Ramos (cell line): ENCODE results near the gene CORO2B.

Source experiments
- in situ Hi-C: fragments of 300-500 bp; cut with MboI; formaldehyde crosslinking; loops from one replicate; pipeline ENCODE4 v1.14.3; 2022; ENCODE audit warnings: low sequenced_read_pairs; ENCODE audit not compliant: unreplicated experiment

Gene CORO2B

DNA sequence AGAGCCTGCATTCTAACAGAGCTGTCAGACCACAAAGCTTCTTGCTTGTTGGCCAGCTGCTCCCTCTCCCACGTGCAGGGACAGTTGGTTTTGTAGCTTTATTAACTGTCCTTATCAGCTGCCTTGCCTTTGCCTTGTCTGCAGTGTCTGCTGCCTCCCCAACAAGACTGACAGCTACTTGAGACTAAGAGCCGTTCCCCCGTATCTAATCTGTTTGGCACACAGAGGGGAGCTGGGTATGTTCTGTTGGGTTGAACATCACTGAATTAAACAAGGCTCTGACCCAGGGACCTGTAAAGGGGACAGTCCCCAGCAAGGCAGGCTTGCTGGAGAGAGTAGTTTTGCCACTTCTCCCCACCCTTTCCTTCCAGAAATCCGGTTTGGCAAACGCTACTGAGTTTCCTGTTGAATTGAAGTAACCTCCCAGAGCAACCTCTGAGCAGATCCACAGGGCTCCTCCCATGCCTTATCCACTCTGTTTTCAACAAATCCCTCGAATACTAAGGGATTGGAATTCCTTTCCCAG is 125.8 kb downstream of the CORO2B start:
- in situ Hi-C loops: no loop called here

DNA sequence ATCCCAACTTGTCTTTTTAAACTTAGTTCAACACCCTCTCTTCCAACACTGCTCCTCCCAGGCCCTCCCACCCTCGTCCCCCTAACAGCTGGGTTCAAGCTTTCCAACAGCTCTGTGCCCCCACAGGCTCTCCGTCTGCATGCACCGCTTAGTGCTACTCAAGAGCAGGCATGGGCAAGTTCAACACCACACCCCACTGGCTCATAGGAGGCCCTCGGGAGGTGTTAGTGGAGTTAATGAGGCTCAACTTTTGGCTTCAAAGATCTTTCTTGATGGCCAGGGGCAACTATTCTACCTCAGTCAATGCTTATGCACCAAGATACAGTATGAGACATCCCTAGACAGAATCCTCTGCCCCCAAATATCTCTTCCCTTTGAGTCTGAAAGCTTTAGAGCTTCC is 127.5 kb downstream of the CORO2B start:
- in situ Hi-C loops: no loop called here

DNA sequence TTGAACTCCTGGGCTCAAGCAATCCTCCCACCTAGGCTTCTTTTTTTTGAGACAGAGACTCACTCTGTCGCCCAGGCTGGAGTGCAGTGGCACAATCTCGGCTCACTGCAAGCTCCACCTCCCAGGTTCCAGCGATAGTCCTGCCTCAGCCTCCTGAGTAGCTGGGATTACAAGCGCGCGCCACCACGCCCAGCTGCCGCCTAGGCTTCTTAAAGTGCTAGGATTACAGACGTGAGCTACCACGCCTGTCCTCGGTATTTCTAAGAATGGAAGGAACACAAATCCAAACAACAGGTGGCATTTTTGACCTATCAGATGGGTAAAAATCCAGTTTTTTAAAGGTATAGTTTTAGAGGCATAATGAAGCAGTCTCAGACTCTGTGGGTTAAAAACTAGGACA is 128.1 kb downstream of the CORO2B start:
- in situ Hi-C loops: no loop called here

DNA sequence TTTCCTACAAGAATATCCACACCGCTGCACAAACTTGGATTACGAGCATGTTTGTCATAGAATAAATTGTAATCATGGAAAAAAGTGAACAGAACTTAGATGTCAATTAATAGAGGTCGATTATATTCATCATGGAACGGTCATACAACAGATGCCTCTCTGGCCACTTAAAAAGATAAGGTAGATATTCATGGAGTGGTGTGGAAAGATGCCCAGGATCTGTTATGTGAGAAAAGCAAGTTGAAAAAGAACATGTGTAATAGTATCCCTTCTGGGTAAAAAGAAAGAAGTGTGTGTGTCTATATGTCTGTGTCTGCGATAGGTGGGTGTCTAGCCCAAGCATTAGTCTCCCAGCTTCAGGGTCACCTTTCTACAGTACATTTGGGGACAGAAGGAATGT is 128.6 kb downstream of the CORO2B start:
- in situ Hi-C loops: no loop called here

DNA sequence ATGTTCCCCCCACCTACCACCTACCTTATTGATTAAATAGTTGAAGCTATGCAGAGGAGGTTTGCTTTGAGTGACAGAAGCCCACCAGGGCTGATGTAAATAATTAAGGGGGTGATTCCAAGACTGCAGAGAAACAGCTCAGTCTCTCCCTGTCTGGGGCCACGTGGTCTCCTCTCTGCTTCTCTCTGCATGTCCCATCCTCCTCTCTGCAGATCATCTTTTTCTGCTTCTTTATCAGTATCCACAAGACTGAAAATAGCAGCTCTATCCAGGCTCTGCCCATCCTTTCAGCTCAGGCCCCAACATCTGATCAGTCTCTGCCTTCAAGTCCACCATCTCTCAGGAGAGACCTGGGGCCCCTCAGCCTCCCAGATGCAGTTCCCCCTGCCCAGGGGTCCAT is 131.1 kb downstream of the CORO2B start:
- in situ Hi-C loops: no loop called here

DNA sequence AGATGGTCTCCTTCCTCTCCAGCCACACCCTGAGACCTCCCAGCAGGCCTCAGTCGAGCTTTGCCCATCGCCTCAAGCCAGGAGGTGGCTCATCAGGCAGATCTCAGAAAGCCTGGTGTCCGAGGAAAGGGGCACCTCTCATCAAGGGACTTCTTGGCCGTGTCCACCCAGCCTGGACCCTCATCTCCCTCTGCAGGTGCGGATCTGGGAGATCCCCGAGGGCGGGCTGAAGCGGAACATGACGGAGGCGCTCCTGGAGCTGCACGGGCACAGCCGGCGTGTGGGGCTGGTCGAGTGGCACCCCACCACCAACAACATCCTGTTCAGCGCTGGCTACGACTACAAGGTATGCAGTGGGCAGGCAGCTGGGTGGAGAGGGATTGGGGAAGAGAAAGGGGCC is 131.7 kb downstream of the CORO2B start:
- in situ Hi-C loops: no loop called here

DNA sequence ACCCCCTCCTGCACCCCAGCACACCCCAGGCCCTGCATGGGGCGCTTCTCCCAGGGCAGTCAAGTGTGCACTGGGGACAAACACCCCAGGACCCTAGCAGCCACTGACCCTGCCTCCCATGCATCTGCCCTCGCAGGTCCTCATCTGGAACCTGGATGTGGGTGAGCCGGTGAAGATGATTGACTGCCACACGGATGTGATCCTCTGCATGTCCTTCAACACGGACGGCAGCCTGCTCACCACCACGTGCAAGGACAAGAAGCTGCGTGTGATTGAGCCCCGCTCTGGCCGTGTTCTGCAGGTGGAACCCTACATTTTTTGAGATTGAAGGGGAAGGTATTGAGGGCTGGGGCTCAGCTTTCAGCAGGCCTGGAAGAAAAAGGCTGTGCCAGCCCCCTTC is 132.6 kb downstream of the CORO2B start:
- in situ Hi-C loops: no loop called here

DNA sequence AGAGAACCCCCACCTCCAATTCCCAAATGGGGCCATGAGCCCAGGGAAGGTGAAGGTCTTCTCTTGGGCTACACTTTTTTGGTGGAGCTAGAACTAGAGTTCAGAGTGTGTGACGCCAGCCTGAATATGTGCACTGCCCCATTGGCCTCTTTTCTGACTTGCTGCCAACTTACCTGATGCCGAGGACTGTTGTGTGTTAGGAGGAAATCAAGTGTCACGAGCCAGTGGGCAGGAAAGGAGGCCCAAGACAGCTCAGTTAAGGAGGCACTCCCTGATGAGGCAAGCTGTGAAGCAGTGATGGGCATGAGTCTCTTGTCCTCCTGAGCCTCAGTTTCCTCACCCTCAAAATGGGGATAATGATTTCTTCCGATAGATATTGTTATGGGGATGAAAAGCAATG is 134.1 kb downstream of the CORO2B start:
- in situ Hi-C loops: no loop called here

DNA sequence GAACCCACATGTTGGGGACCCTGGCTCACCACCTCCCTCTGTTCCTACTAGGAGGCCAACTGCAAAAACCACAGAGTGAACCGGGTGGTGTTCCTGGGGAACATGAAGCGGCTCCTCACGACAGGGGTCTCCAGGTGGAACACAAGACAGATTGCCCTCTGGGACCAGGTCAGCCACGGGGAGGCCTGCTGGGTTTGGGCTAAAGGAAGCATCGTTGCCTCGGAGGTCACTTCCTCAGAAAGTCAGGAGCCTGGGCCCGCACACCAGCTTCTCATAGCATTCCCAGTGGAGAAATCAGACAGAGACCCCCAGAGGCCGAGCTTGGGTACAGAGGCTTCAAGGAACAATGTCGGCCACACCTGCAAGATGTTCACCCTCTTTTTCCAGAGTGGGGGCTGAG is 135.1 kb downstream of the CORO2B start:
- in situ Hi-C loops: no loop called here

DNA sequence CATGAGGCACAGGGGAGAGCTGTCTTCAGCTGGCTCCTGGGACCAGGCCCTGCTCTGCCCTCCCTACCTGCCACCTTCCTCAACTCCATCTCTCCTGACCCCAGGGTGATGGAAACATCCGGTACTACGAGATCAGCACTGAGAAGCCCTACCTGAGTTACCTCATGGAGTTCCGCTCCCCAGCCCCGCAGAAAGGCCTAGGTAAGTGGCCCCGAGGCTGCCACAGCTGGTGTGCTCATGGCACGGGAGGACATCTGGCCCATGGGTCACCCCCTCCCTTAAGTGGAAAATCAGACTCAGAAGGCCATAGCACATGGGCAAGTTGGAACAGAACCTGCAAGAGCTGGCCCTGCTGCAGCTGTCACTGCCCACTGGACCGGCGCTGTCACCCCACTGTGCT is 136.3 kb downstream of the CORO2B start:
- in situ Hi-C loops: no loop called here

DNA sequence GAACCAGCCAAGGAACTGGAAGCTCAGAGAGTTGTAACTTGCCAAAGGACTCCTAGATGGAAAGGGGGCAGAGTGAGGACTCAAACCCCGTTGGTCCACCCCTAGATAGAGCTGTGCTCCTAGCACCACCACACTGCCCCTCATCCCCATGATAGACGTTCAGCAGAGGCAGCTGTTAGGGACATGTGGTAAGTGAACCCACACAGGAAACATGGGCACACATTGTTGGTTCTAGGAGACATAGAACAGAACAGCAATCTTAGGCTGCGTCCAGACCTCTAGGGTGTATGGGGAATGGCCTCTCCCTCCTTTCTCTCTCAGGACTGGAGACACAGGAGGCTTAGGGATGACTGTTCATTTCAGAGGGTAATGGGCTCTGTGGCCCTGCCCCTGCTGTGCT is 139.2 kb downstream of the CORO2B start:
- in situ Hi-C loops: no loop called here

DNA sequence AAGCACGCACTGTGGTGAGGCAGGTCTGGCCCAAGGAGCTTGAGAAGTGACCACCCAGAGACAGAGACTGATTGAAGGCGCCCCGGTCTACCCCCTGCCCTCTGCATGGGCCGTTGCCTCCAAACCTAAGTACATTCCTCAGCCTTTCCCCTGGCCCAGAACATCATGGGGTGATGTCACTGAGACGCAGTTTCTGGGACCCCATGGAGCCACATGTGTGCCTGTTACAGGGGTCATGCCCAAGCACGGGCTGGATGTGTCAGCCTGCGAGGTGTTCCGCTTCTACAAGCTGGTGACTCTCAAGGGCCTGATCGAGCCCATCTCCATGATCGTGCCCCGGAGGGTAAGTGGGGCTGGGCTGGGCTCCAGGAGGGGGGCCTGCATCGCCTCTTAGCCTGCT is 139.7 kb downstream of the CORO2B start:
- in situ Hi-C loops: no loop called here

DNA sequence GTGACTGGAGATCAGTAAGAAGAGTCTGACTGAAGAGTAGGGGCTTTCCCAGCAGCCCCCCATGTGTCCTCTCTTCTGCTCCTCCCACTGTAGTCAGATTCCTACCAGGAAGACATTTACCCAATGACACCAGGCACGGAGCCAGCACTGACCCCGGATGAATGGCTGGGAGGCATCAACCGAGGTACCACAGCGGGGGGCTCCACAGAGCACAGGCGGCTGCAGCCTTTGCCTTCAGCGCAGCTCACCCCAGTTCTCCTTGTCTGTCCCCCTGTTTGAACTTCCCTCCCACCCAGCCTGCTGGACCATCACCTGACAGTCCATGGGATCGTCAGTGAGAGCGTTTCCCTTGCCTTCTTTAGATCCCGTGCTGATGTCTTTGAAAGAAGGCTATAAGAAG is 140.3 kb downstream of the CORO2B start:
- in situ Hi-C loops: no loop called here

DNA sequence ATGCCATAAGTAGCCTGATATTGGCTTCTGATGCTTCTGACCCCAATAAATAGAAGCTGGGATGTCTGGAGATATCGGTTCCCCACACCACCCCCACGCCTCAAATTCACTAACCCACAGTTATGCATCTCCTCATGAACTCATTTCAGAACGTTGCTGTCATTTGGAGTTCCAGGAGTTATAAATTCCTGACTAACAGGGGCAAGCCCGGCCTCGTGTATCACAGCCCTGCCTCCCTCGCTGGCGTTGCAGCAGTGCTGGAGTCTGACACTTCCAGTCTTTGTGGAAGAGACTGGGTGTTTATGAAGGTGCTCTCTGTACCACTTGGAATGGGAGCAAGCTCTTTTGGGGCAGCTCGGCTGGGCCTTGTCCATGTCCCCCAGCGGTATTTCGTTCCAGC is 140.9 kb downstream of the CORO2B start:
- in situ Hi-C loops: no loop called here

DNA sequence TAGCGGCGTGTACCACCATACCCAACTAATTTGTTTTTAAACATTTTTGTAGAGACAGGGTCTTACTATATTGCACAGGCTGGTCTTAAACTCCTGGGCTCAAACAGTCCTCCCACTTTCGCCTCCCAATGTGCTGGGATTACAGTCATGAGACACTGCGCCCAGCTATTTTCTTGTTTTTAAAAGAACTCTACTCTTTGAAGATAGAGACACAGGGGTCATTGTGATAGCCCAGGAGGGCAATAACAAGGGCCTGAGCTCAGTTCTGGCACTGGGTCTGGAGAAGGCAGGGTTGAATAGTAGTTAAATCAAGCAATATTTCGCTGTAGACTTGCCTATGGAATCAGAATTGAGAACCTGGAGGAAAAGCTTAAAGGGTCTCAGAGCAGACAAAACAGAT is 143.1 kb downstream of the CORO2B start:
- in situ Hi-C loops: no loop called here

DNA sequence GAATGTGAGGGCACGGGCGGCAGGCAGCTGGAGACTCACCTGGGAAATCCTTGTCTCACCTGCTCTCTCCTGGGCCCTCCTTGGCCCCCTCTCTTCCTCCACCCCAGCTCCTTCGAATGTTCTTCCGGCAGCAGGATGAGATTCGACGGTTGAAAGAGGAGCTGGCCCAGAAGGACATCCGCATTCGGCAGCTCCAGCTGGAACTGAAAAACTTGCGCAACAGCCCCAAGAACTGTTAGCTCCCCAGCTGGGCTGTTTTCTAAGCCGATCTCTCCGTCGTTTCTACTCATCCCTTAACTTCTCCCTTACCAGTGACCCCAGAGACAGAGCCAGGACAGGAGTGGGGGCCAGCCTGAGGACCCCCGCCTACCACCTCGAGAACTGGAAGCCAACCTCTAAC is 146.9 kb downstream of the CORO2B start:
- in situ Hi-C loops: no loop called here

DNA sequence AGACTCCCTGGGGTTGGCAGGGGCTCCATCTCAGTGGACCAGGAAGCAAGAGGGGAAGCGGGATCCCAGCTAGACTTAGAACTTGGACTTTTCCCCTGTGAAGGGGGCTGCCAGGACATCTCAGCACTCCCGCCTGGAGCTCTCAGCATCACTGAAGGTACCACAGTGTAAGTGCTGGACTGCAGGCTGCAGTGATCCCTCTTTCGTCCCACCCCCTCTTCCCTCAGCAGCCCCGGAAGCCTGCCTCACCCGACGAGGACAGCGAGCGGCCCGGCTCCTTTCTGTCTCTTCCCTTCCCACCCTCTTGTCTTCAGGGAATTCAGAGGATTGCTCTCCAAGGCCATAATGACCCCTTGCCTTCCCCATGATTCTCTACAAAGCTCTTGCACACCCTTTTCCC is 147.5 kb downstream of the CORO2B start:
- in situ Hi-C loops: no loop called here

DNA sequence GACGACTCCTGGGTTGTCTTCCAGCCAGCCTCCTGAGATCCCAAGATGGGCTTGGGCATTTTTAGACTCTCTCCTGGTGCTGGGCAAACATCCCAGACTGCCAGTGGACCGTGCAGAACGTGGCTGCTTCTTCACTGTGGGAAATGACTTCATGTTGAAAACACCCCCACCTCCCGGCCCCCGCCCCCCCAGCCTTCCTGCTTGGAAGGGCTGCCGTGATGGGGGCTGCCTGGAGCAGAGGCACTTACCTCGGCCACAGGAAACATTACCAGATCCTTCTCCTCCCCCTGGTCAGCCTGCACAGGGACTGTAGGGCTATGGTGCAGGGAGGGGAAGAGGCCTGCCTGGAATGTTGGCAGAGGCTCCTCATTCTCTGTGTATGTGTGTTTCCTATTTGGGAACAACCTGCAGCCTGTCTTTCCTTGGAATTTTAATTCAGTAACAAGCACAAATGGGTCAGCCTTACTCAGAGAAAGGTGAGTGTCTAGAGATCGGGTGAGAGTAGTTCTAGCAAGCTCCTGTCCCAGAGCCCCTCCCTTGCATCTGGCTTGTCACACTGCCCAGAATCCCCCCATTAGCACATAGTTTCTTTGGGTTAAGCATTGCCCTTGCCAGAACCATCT is 151.1 kb downstream of the CORO2B start:
- in situ Hi-C loops: no loop called here

DNA sequence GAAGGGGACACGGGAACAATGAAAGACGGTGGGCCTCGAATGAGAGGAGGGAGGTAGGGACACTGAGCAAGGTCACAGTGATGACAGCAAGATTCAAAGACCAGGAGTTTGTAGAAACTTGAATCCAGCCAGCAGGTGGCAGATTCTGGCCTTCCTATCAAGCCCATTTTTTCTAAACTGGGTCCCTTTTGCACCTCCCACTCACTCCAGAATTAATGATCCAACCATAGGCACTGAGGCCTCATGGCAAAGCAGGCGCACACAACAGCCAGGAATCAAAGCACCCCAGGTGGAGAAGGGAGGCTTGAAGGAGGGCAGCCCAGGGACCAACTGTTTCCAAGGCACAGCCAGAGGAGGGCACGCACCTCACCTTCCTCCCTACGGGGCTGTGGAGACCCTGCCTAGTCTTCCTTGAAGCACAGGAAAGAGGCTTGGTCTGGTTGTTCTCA is 151.7 kb downstream of the CORO2B start:
- in situ Hi-C loops: no loop called here

DNA sequence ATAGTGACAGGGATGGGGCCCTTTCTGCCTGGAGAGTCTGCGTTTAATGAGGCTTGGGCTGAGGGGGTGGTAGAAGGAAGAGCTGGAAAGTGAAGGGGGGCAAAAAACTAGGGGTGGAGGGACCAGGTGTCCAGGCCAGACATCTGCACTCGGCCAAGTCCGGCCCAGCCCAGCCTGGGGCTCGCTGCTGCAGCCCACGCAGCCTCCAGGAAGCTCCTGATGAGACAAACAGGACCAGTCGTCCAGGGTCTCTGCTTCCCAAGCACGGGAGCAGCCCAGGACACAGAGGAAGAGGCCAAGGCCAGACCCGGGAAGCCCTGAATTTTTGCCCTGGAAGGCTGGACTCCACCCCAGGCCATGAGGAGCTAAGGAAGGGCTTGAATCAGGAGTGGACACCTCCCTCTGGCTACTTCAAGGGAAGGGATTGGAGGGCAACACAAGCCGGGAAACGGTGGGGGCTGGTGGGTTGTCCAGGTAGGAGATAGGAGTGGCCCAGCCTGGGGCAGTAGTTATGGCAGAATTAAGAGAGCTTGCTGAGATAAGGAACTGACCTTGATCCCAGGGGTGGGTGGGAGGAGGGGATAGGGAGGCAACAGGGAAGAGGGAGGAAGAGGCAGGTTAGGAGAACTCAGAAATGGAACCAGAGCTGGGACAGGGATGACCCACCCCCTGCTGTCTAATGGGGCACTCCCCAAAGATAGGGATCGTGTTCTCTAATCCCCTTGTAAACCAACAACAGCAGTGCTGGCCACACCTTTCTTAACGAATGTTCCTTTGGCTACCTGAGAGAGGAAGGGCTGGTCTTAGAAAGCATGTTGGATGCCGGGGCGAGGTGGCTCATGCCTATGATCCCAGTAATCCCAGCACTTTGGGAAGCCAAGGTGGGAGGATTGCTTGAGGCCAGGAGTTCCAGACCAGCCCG is 152.4 kb downstream of the CORO2B start:
- in situ Hi-C loops: no loop called here

DNA sequence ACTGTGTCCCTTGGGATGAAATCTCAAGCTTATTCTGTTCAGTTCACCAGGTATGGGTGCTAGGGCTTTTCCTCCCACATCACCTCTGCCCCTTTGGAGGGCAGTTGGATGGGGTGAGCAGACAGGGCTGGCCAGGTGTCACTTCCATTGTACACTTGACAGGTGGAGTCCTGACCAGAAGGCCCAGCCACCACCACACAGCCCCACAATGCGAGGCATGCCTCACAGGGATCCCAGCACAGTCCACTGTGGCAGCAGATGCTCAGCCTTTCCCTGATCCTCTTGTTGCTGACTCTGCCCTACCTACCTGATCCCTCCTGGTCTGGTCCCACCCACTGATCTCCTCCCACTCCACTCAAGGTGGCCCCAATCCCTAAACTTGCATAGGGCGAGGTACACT is 153.7 kb downstream of the CORO2B start:
- in situ Hi-C loops: no loop called here

DNA sequence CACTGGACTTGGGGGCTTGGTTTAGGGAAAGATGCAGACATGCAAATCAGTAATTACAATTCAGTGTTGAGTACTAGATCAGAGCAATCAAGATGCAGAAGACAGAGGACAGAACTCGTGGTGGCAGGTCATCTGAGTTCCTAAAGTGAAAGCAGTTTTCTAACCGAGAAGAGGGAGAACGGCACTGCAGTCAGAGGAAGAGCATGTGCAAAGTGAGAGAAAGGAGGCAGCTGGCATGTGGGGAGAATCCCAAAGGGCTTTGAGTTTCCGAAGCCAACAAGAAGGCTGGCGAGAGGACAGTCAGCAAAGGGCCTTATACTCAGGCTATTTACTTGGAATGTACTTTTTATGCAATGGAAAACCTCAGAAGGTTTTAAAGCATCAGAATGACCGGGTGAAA is 154.9 kb downstream of the CORO2B start:
- in situ Hi-C loops: no loop called here
